Stomach (tissue), 4 donors: ENCODE data around the gene TUB.

Experiments used
- EP300 ChIP-seq: sonication (generic); formaldehyde crosslinking; IDR thresholded peaks from one replicate; pipeline ENCODE4 v1.6.1; 2017; ENCODE audit warnings: antibody characterized with exemption
- POLR2A ChIP-seq, 4 donors: fragments of 450-650 bp; IDR thresholded peaks; one replicate each; pipeline ENCODE4 v1.6.1; 2016; ENCODE audit warnings: antibody characterized with exemption in 4 of 4, control low read depth in 2 of 4, mild to moderate bottlenecking in 1 of 4, moderate library complexity in 1 of 4
- POLR2AphosphoS5 ChIP-seq, 3 donors: sonication (generic); formaldehyde crosslinking; IDR thresholded peaks; one replicate each; pipeline ENCODE4 v1.6.1; 2016; ENCODE audit warnings: antibody characterized with exemption in 3 of 3
- TF ChIP-seq, protein P1 (sequence below), 7 experiments: fragments of 450-650 bp in 4 of 7; fragments of 200-600 bp in 3 of 7; sonication (generic) in 3 of 7; IDR thresholded peaks; one replicate each; pipeline ENCODE4 v1.5.1; 2016 to 2019; ENCODE audit warnings: antibody characterized with exemption in 7 of 7, control low read depth in 2 of 7, mild to moderate bottlenecking in 1 of 7

GRCh38 chr11:8094656-8095055 lies 13.6 kb downstream of the TUB start:
- TF ChIP-seq, protein P1, sequence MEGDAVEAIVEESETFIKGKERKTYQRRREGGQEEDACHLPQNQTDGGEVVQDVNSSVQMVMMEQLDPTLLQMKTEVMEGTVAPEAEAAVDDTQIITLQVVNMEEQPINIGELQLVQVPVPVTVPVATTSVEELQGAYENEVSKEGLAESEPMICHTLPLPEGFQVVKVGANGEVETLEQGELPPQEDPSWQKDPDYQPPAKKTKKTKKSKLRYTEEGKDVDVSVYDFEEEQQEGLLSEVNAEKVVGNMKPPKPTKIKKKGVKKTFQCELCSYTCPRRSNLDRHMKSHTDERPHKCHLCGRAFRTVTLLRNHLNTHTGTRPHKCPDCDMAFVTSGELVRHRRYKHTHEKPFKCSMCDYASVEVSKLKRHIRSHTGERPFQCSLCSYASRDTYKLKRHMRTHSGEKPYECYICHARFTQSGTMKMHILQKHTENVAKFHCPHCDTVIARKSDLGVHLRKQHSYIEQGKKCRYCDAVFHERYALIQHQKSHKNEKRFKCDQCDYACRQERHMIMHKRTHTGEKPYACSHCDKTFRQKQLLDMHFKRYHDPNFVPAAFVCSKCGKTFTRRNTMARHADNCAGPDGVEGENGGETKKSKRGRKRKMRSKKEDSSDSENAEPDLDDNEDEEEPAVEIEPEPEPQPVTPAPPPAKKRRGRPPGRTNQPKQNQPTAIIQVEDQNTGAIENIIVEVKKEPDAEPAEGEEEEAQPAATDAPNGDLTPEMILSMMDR (IDR thresholded peaks at IDR 0.05) = no peak
- TF ChIP-seq POLR2A (IDR thresholded peaks at IDR 0.05) (no peak), POLR2AphosphoS5 (IDR thresholded peaks at IDR 0.05) (no peak), EP300 (no peak)
